Uterus (tissue), 4 donors: ENCODE data around the gene LRRC72. TPM values are rescaled to one million over a fixed set of nuclear protein-coding genes. Genes with fewer than 3 reads are reported as not detected.

ENCODE experiments used
- DNase-seq, 2 donors: peaks; one replicate each; pipeline ENCODE4 v3.0.0-alpha.2; 2019 to 2020
- H3K27ac ChIP-seq, 2 donors: fragments of 200-600 bp; sonication (generic); 1 replicate in 1 of 2; 2 replicates in 1 of 2; pipeline ENCODE4 v1.5.1; 2016 to 2018
- H3K27me3 ChIP-seq, 2 donors: fragments of 200-600 bp; sonication (generic); one replicate each; pipeline ENCODE4 v1.5.1; 2018 to 2019; ENCODE audit warnings: control low read depth in 1 of 2
- H3K36me3 ChIP-seq, 2 donors: fragments of 200-600 bp; sonication (generic); one replicate each; pipeline ENCODE4 v1.5.1; 2019; ENCODE audit warnings: control low read depth in 1 of 2
- H3K4me1 ChIP-seq, 2 donors: fragments of 200-600 bp; sonication (generic); one replicate each; pipeline ENCODE4 v1.5.1; 2018 to 2019; ENCODE audit warnings: control low read depth in 1 of 2
- H3K4me3 ChIP-seq, 2 donors: fragments of 200-600 bp; sonication (generic); 1 replicate in 1 of 2; 2 replicates in 1 of 2; pipeline ENCODE4 v1.5.1; 2018 to 2019; ENCODE audit warnings: mild to moderate bottlenecking in 1 of 2
- H3K9me3 ChIP-seq, 2 donors: fragments of 200-600 bp; sonication (generic); one replicate each; pipeline ENCODE4 v1.5.1; 2019; ENCODE audit warnings: control low read depth in 1 of 2
- POLR2A ChIP-seq, 2 donors: fragments of 450-650 bp; IDR thresholded peaks; one replicate each; pipeline ENCODE4 v1.6.1; 2016; ENCODE audit warnings: antibody characterized with exemption in 2 of 2, mild to moderate bottlenecking in 1 of 2, moderate library complexity in 1 of 2
- intact Hi-C: fragments of 100-400 bp; cut with DNase I; formaldehyde crosslinking; loops from one replicate; pipeline ENCODE4 v1.15.1; 2023; ENCODE audit warnings: low total_unique reads
- total RNA-seq, 4 donors: library from RNA; depleted of rRNA in 3 of 4; stranded (reverse); fragments of >200 nt in 3 of 4; gene quantifications; one replicate each; pipeline versions ENCODE4 v1.1.0 to v1.2.4, GENCODE V29; 2014 to 2023
- TF ChIP-seq, protein P1 (sequence below), 4 experiments: fragments of 200-600 bp in 2 of 4; fragments of 450-650 bp in 2 of 4; sonication (generic) in 2 of 4; IDR thresholded peaks; one replicate each; pipeline ENCODE4 v1.5.1; 2016 to 2019; ENCODE audit warnings: antibody characterized with exemption in 4 of 4, mild to moderate bottlenecking in 2 of 4, moderate library complexity in 1 of 4
- donor health status: DM: yes; HTN: yes; CAD: no.

LRRC72 gene
- total RNA-seq, 4 donors from 2014 or later: not detected

DNA sequence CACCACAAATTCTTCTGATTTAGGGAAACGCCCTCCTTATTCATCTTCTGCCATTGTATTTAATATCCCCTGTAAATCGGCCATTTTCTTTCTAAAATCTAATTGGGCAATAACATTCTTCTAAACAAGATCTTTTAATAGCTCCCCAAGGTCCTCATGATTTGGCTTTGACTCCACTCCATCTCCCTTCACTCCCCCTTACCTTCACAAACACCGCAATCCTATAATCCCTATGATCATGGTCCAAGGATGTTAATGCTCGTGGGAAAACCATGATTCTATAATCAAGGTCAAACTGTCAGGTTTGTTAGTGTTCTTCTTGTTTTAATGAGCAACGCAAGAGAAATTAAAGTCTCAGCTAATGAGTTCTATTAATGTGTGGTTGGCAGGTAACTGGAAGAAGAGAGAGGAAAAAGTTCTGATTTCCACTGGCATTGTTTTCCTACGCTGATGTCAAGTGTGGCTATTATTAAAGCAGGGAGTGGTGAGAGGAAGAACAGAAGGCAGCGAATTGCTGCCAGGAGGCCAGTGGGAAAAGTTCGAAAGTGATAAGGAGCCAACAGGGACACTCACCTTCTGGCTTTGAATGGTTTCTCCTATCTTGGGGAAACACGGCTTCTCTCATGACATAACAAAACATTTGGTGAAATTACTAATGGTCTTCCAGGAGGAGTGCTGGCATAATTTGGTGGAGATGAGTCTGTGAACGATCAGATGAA, 28.1 kb downstream of the LRRC72 start:
- Histone ChIP-seq H3K36me3 (no peaks in the 10 kb centered on the region), H3K27me3 (no peaks in the 10 kb centered on the region), H3K4me3 (no peak overlapping the region), H3K27ac (no peak overlapping the region), H3K4me1 (no peaks in the 10 kb centered on the region), H3K9me3 (no peaks in the 10 kb centered on the region)
- TF ChIP-seq, protein P1, sequence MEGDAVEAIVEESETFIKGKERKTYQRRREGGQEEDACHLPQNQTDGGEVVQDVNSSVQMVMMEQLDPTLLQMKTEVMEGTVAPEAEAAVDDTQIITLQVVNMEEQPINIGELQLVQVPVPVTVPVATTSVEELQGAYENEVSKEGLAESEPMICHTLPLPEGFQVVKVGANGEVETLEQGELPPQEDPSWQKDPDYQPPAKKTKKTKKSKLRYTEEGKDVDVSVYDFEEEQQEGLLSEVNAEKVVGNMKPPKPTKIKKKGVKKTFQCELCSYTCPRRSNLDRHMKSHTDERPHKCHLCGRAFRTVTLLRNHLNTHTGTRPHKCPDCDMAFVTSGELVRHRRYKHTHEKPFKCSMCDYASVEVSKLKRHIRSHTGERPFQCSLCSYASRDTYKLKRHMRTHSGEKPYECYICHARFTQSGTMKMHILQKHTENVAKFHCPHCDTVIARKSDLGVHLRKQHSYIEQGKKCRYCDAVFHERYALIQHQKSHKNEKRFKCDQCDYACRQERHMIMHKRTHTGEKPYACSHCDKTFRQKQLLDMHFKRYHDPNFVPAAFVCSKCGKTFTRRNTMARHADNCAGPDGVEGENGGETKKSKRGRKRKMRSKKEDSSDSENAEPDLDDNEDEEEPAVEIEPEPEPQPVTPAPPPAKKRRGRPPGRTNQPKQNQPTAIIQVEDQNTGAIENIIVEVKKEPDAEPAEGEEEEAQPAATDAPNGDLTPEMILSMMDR (IDR thresholded peaks at IDR 0.05): no peak
- no peak for TF ChIP-seq POLR2A (IDR thresholded peaks at IDR 0.05)
- intact Hi-C loops: no loop called here
- DNase-seq: no peak

DNA sequence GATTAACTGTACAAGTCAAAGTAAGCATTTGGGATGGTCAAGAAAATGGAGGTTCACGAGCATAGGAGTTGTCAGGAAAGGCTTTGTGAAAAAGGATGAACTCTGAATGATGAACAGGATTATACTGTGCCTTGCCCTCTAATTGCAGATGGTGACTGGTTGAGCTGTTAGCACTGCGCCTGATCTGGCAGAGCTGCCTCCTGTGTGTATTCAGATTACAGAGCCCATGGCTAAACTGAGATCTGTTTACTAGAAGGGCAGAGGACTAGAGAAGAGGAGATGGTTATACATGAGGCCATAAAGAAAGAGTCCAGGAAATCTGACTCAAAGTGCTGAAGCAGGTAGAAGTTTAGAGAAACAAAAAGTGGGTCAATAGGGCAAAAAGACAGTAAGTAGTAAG, 29.7 kb downstream of the LRRC72 start:
- Histone ChIP-seq H3K27me3 (no peaks in the 10 kb centered on the region), H3K27ac (no peak overlapping the region), H3K4me1 (no peaks in the 10 kb centered on the region), H3K9me3 (no peaks in the 10 kb centered on the region), H3K36me3 (no peaks in the 10 kb centered on the region), H3K4me3 (no peak overlapping the region)
- TF ChIP-seq, protein P1 (IDR thresholded peaks at IDR 0.05): no peak
- TF ChIP-seq POLR2A (IDR thresholded peaks at IDR 0.05): no peak
- intact Hi-C loops: no loop called here
- no peak for DNase-seq

DNA sequence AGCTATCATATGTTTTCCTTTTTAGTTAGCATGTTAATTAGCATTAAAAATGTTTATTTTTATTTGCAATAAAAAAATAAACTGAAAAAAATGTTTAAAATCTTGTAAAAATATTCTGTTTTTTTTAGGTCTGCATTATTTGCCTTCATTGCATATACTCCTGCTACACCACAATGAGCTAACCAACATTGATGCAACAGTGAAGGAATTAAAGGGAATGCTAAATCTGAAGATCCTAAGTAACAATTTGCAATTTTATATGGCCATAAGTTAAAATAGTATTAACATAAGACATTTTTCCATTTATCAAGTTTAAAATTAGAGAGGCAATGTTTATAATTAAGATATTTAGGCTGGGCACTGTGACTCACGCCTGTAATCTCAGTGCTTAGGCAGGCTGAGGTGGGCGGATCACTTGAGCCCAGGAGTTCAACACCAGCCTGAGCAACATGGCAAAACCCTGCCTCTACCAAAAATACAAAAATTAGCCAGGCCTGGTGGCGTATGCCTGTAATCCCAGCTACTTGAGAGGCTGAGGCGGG, 32.2 kb downstream of the LRRC72 start:
- no peak for DNase-seq
- Histone ChIP-seq H3K27ac (no peak overlapping the region), H3K4me1 (no peaks in the 10 kb centered on the region), H3K9me3 (no peaks in the 10 kb centered on the region), H3K4me3 (no peak overlapping the region), H3K36me3 (no peaks in the 10 kb centered on the region), H3K27me3 (no peaks in the 10 kb centered on the region)
- intact Hi-C loops: no loop called here
- no peak for TF ChIP-seq POLR2A (IDR thresholded peaks at IDR 0.05)
- TF ChIP-seq, protein P1 (IDR thresholded peaks at IDR 0.05): no peak

DNA sequence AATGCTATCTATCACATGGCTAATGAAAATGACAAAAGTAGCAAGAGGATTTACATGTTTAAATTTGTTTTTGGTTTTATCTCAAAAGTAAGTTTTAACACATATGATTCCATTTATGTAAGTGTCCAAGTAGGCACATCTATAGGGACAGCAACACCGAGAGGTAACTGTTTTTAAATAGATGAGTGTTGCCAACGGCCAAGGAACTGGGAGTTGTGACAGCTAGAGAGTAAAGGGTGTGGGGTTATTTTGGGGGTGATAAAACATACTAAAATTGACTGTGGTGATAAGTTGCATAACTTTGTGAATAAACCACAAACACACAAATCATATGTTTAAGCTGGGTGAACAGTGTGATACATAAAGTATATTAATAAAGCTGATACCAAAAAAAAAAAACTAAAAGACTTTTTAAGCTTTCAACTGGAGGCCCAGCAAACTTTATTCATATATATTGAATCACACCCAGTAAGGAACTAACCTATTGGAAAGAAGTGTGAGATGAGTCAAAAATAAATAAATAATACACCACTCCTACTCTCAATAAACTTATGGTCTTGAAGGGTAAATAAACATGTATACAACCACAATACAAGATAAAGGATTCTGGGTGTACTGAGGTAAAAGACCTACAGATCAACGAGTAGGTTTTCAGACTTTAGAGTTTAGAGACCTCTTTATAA, 33.0 kb downstream of the LRRC72 start:
- TF ChIP-seq, protein P1 (IDR thresholded peaks at IDR 0.05): no peak
- no peak for TF ChIP-seq POLR2A (IDR thresholded peaks at IDR 0.05)
- Histone ChIP-seq H3K36me3 (no peaks in the 10 kb centered on the region), H3K27me3 (no peaks in the 10 kb centered on the region), H3K9me3 (no peaks in the 10 kb centered on the region), H3K4me1 (no peaks in the 10 kb centered on the region), H3K4me3 (no peak overlapping the region), H3K27ac (no peak overlapping the region)
- DNase-seq: no peak
- intact Hi-C loops: no loop called here

DNA sequence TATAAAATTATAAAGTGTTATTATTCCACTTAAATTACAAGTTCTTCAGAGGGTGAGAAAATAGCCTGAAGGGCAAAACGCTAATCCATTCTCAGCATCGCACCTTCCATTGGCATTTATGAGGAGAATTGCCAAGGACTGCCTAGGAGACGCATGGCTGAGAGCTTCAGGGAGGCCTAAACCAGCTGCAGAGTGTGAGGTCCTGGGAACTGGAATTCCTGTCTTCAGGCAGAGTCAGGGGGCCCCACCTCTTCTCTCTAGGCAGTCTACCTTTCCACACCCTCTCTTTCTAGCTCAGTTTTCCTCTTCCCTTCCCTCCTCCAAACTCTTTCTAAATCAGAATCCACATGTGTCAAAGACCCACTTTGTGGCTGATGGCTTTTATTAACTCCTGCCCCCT, 35.3 kb downstream of the LRRC72 start:
- intact Hi-C loops: no loop called here
- TF ChIP-seq POLR2A (IDR thresholded peaks at IDR 0.05): no peak
- TF ChIP-seq, protein P1 (IDR thresholded peaks at IDR 0.05): no peak

More for the DNA sequence above, 35.3 kb downstream of the LRRC72 start:
- no peaks in the 10 kb centered on the region for H3K27me3 ChIP-seq
- no peak overlapping the region for H3K27ac ChIP-seq
- H3K36me3 ChIP-seq: no peaks in the 10 kb centered on the region
- H3K9me3 ChIP-seq: no peaks in the 10 kb centered on the region
- no peak overlapping the region for H3K4me3 ChIP-seq
- no peak for DNase-seq
- no peaks in the 10 kb centered on the region for H3K4me1 ChIP-seq
